K562 (cell line): ENCODE measurements around the gene FERMT3. TPM values are rescaled to one million over a fixed set of nuclear protein-coding genes. Genes with fewer than 3 reads are reported as not detected.

Source experiments
- AFF4 ChIP-seq: sonication (generic); formaldehyde crosslinking; IDR thresholded peaks from 2 replicates; pipeline ENCODE4 v1.8.0; 2023; ENCODE audit warnings: mild to moderate bottlenecking, missing genetic modification reagents
- BMI1 ChIP-seq: fragments of 150-350 bp; IDR thresholded peaks from 2 replicates; pipeline ENCODE4 v1.6.1; 2014; ENCODE audit warnings: low read length
- FOSL1 ChIP-seq: fragments of 200-800 bp; sonication (Bioruptor generic); conservative IDR thresholded peaks from 2 replicates; pipeline ENCODE4 v1.6.1; 2016; ENCODE audit warnings: missing genetic modification characterization, missing compliant biosample characterization
- LEF1 ChIP-seq: fragments of 450-650 bp; IDR thresholded peaks from 2 replicates; pipeline ENCODE4 v1.6.1; 2016; ENCODE audit warnings: mild to moderate bottlenecking
- MAX ChIP-seq: sonication (generic); formaldehyde crosslinking; IDR thresholded peaks from 2 replicates; pipeline ENCODE4 v1.9.0; 2022; ENCODE audit warnings: mild to moderate bottlenecking, missing genetic modification reagents
- MEIS2 ChIP-seq: fragments of 450-650 bp; IDR thresholded peaks from 2 replicates; pipeline ENCODE4 v1.6.1; 2014; ENCODE audit warnings: mild to moderate bottlenecking; ENCODE audit not compliant: partially characterized antibody
- NUFIP1 ChIP-seq: fragments of 450-650 bp; IDR thresholded peaks from 2 replicates; pipeline ENCODE4 v1.6.1; 2018; ENCODE audit not compliant: partially characterized antibody
- PCBP1 ChIP-seq: fragments of 200-400 bp; formaldehyde crosslinking; IDR thresholded peaks from 2 replicates; pipeline ENCODE4 v1.6.1; 2018; ENCODE audit warnings: mild to moderate bottlenecking, low read depth, low read length; ENCODE audit not compliant: poor library complexity, severe bottlenecking
- PHF8 ChIP-seq: fragments of 200-600 bp; sonication (generic); IDR thresholded peaks from 2 replicates; pipeline ENCODE4 v1.6.1; 2012; ENCODE audit warnings: mixed run types, mild to moderate bottlenecking, inconsistent platforms, low read length, moderate library complexity, borderline replicate concordance
- PKNOX1 ChIP-seq: fragments of 450-650 bp; IDR thresholded peaks from 2 replicates; pipeline ENCODE4 v1.6.1; 2016
- PML ChIP-seq: IDR thresholded peaks from 2 replicates; pipeline ENCODE4 v1.6.1; 2012; ENCODE audit warnings: low read length, inconsistent platforms
- SLC30A9 ChIP-seq: fragments of 250-450 bp; sonication (Bioruptor Pico); IDR thresholded peaks from 2 replicates; pipeline ENCODE4 v1.8.0; 2022; ENCODE audit warnings: mild to moderate bottlenecking, moderate library complexity
- SMAD1 ChIP-seq: fragments of 150-350 bp; IDR thresholded peaks from 2 replicates; pipeline ENCODE4 v1.6.1; 2014; ENCODE audit warnings: low read length, low read depth; ENCODE audit not compliant: partially characterized antibody
- SNAPC5 ChIP-seq: fragments of 250-450 bp; sonication (Bioruptor Pico); IDR thresholded peaks from 2 replicates; pipeline ENCODE4 v1.8.0; 2021; ENCODE audit warnings: moderate library complexity, mild to moderate bottlenecking, inconsistent platforms
- SNIP1 ChIP-seq: fragments of 450-650 bp; IDR thresholded peaks from 2 replicates; pipeline ENCODE4 v1.7.1; 2017; ENCODE audit warnings: low read depth, mild to moderate bottlenecking
- STAT6 ChIP-seq: sonication (generic); formaldehyde crosslinking; IDR thresholded peaks from 2 replicates; pipeline ENCODE4 v1.8.1; 2023; ENCODE audit warnings: mild to moderate bottlenecking, missing genetic modification reagents
- U2AF2 ChIP-seq: fragments of 200-400 bp; formaldehyde crosslinking; optimal IDR thresholded peaks from 2 replicates; pipeline ENCODE3; 2017; ENCODE audit warnings: low read depth, mild to moderate bottlenecking, low read length
- ZFP30 ChIP-seq: fragments of 250-450 bp; sonication (Bioruptor Pico); IDR thresholded peaks from 2 replicates; pipeline ENCODE4 v1.8.0; 2022; ENCODE audit warnings: moderate library complexity, mild to moderate bottlenecking, inconsistent platforms, borderline replicate concordance
- ZNF23 ChIP-seq: fragments of 250-450 bp; sonication (Bioruptor Pico); IDR thresholded peaks from 2 replicates; pipeline ENCODE4 v1.4.0; 2020; ENCODE audit warnings: mild to moderate bottlenecking
- polyA plus RNA-seq, 8 experiments: library from polyadenylated mRNA; depleted of rRNA in 4 of 8; stranded (reverse) in 5 of 8; unstranded in 3 of 8; fragments of >200 nt; fragmentation: Nextera tagmentation in 2 of 8; fragmentation: Illumina TruSeq in 1 of 8; extraction: Ambion mirVana in 2 of 8; extraction: Trizol in 1 of 8; gene quantifications; 2 replicates each; pipeline versions ENCODE4 v1.2.1 to v1.2.3, GENCODE V29; 2011 to 2014; ENCODE audit warnings: inconsistent platforms in 1 of 8, missing spikeins in 1 of 8
- total RNA-seq, 7 experiments: library from RNA; depleted of rRNA in 6 of 7; stranded (reverse); fragments of >200 nt in 6 of 7; fragmentation: Illumina TruSeq in 2 of 7; extraction: Trizol in 2 of 7; gene quantifications; 2 replicates each; pipeline versions ENCODE4 v1.2.1 to v1.2.3, GENCODE V29; 2011 to 2021; ENCODE audit warnings: low replicate concordance in 1 of 7

FERMT3 gene
- total and polyA plus RNA-seq, 9 of the 15 experiments (the other 6 are each of a cell fraction or from before 2014, with no cell fraction given) = 3.2 to 275 (median 79.7) TPM

GRCh38 chr11:64269540-64270220, 63.2 kb downstream of the FERMT3 start (continued):
- TF ChIP-seq PML = no peak; the same call in 1 of the 2 replicates
- TF ChIP-seq PCBP1 = no peak
- TF ChIP-seq SNAPC5 (CRISPR knock-in tag) = no peak
- TF ChIP-seq BMI1 = no peak
- no peak for TF ChIP-seq LEF1
- no peak; the same call in 1 of the 2 replicates for TF ChIP-seq FOSL1 (tag)
- TF ChIP-seq ZFP30 (CRISPR knock-in tag) = peak; percentile 60; the same call in 1 of the 2 replicates
- no peak for TF ChIP-seq U2AF2
- peak; percentile 57; the same call in 1 of the 2 replicates for TF ChIP-seq PHF8
- TF ChIP-seq SMAD1 = peak; percentile 50
- no peak for TF ChIP-seq NUFIP1
- TF ChIP-seq SLC30A9 = no peak
- peak; percentile 53 for TF ChIP-seq MEIS2
- no peak for TF ChIP-seq SNIP1
- TF ChIP-seq PKNOX1 = peak; percentile 74
- TF ChIP-seq STAT6 (CRISPR knock-in tag) = no peak
- TF ChIP-seq MAX = no peak; the same call in none of the 2 replicates
- no peak for TF ChIP-seq ZNF23
- peak; percentile 91; the same call in 1 of the 2 replicates for TF ChIP-seq AFF4
